GM12891 (cell line): ENCODE data around the gene TEC.

Experiments used
- POLR2A ChIP-seq: IDR thresholded peaks from 2 replicates; pipeline ENCODE4 v1.6.1; 2011; ENCODE audit warnings: low read depth, low read length, control low read depth
- TAF1 ChIP-seq: IDR thresholded peaks from 2 replicates; pipeline ENCODE4 v1.6.1; 2011; ENCODE audit warnings: low read depth, low read length, control low read depth

GRCh38 chr4:48258845-48259397 lies 10.7 kb downstream of the TEC start:
- TF ChIP-seq POLR2A = no peak
- TF ChIP-seq TAF1 = no peak
